WTC11 (cell line): ENCODE measurements around the gene TMEM72. TPM values are rescaled to one million over a fixed set of nuclear protein-coding genes. Genes with fewer than 3 reads are reported as not detected.
A peak's percentile ranks its signal among the peaks of the same experiment; 100 is the strongest.

Source experiments
- ATAC-seq: fragments of 200-7000 bp; cut with Tn5 transposase; 2 replicates; pipeline ENCODE4 v1.10.0; 2021; ENCODE audit warnings: mild to moderate bottlenecking, moderate library complexity
- CTCF ChIA-PET: fragments of 300-600 bp; sonication (Branson Sonifier 250); formaldehyde crosslinking; loops from one replicate; lab custom pipeline; 2021; ENCODE audit warnings: antibody characterized with exemption; lab: Charles Lee
- POLR2A ChIA-PET: fragments of 350-600 bp; sonication (Branson Sonifier 250); formaldehyde crosslinking; loops from one replicate; lab custom pipeline; 2021; ENCODE audit warnings: antibody characterized with exemption; lab: Charles Lee
- DNase-seq: peaks from one replicate; pipeline ENCODE4 v3.0.0; 2021; ENCODE audit warnings: low spot score
- H3K27ac Mint-ChIP-seq: 2 replicates; pipeline ENCODE4 v1.8.0; 2021; ENCODE audit warnings: mixed read lengths
- H3K27me3 Mint-ChIP-seq: 2 replicates; pipeline ENCODE4 v1.8.0; 2021; ENCODE audit warnings: low read depth, mild to moderate bottlenecking, moderate library complexity, mixed read lengths
- H3K36me3 Mint-ChIP-seq: 2 replicates; pipeline ENCODE4 v1.8.0; 2021; ENCODE audit warnings: mixed read lengths
- H3K4me1 Mint-ChIP-seq: 2 replicates; pipeline ENCODE4 v1.8.0; 2022; ENCODE audit warnings: mixed read lengths
- H3K4me3 Mint-ChIP-seq: 2 replicates; pipeline ENCODE4 v1.8.0; 2021; ENCODE audit warnings: mild to moderate bottlenecking, moderate library complexity, mixed read lengths
- H3K9me3 Mint-ChIP-seq: 2 replicates; pipeline ENCODE4 v1.8.0; 2021; ENCODE audit warnings: mixed read lengths
- AR ChIP-seq: fragments of 250-450 bp; sonication (Bioruptor Pico); IDR thresholded peaks from 2 replicates; pipeline ENCODE4 v1.9.0; 2021; ENCODE audit warnings: mild to moderate bottlenecking
- ATF3 ChIP-seq: sonication (generic); formaldehyde crosslinking; conservative IDR thresholded peaks from 2 replicates; pipeline ENCODE4 v1.8.1; 2022; ENCODE audit warnings: mild to moderate bottlenecking, missing genetic modification reagents
- ATF6 ChIP-seq: sonication (generic); formaldehyde crosslinking; IDR thresholded peaks from 2 replicates; pipeline ENCODE4 v1.8.1; 2023; ENCODE audit warnings: mild to moderate bottlenecking, missing genetic modification reagents
- CBFB ChIP-seq: sonication (generic); formaldehyde crosslinking; IDR thresholded peaks from 2 replicates; pipeline ENCODE4 v1.8.1; 2022; ENCODE audit warnings: mild to moderate bottlenecking, low read depth, missing genetic modification reagents
- E2F1 ChIP-seq: sonication (generic); formaldehyde crosslinking; IDR thresholded peaks from 2 replicates; pipeline ENCODE4 v1.8.0; 2022; ENCODE audit warnings: mild to moderate bottlenecking, missing genetic modification reagents
- ESRRA ChIP-seq: sonication (generic); formaldehyde crosslinking; IDR thresholded peaks from 2 replicates; pipeline ENCODE4 v1.8.1; 2022; ENCODE audit warnings: mild to moderate bottlenecking, missing genetic modification reagents, borderline replicate concordance
- GABPB1 ChIP-seq: sonication (generic); formaldehyde crosslinking; IDR thresholded peaks from 2 replicates; pipeline ENCODE4 v1.8.1; 2023; ENCODE audit warnings: mild to moderate bottlenecking, missing genetic modification reagents
- GRHL2 ChIP-seq: fragments of 250-450 bp; sonication (Bioruptor Pico); IDR thresholded peaks from 2 replicates; pipeline ENCODE4 v1.8.0; 2022; ENCODE audit warnings: mild to moderate bottlenecking, moderate library complexity; ENCODE audit not compliant: insufficient replicate concordance, severe bottlenecking
- GTF2I ChIP-seq: fragments of 250-450 bp; sonication (Bioruptor Pico); conservative IDR thresholded peaks from 2 replicates; pipeline ENCODE4 v1.4.0; 2021; ENCODE audit warnings: mild to moderate bottlenecking
- NR1H2 ChIP-seq: sonication (generic); formaldehyde crosslinking; IDR thresholded peaks from 2 replicates; pipeline ENCODE4 v1.9.0; 2021; ENCODE audit warnings: mild to moderate bottlenecking, moderate library complexity, missing genetic modification reagents
- OVOL2 ChIP-seq: fragments of 250-450 bp; sonication (Bioruptor Pico); IDR thresholded peaks from 2 replicates; pipeline ENCODE4 v1.9.0; 2021; ENCODE audit warnings: mild to moderate bottlenecking, borderline replicate concordance
- RORB ChIP-seq: fragments of 250-450 bp; sonication (Bioruptor Pico); IDR thresholded peaks from 2 replicates; pipeline ENCODE4 v1.9.0; 2021; ENCODE audit warnings: mild to moderate bottlenecking
- SMAD3 ChIP-seq: sonication (generic); formaldehyde crosslinking; IDR thresholded peaks from 2 replicates; pipeline ENCODE4 v1.8.0; 2022; ENCODE audit warnings: missing genetic modification reagents, mild to moderate bottlenecking, borderline replicate concordance
- SMAD4 ChIP-seq: sonication (generic); formaldehyde crosslinking; IDR thresholded peaks from 2 replicates; pipeline ENCODE4 v1.8.0; 2022; ENCODE audit warnings: mild to moderate bottlenecking, missing genetic modification reagents
- SOX15 ChIP-seq: fragments of 250-450 bp; sonication (Bioruptor Pico); IDR thresholded peaks from 2 replicates; pipeline ENCODE4 v1.9.0; 2021; ENCODE audit warnings: mild to moderate bottlenecking
- TCF7 ChIP-seq: sonication (generic); formaldehyde crosslinking; IDR thresholded peaks from 2 replicates; pipeline ENCODE4 v1.8.0; 2022; ENCODE audit warnings: mild to moderate bottlenecking, low read depth, missing genetic modification reagents, moderate library complexity
- TEAD1 ChIP-seq: sonication (generic); formaldehyde crosslinking; IDR thresholded peaks from 2 replicates; pipeline ENCODE4 v1.8.0; 2022; ENCODE audit warnings: mild to moderate bottlenecking, missing genetic modification reagents
- ZBTB21 ChIP-seq: sonication (generic); formaldehyde crosslinking; IDR thresholded peaks from 2 replicates; pipeline ENCODE4 v1.8.1; 2023; ENCODE audit warnings: mild to moderate bottlenecking, missing genetic modification reagents, borderline replicate concordance
- ZMAT4 ChIP-seq: fragments of 250-450 bp; sonication (Bioruptor Pico); IDR thresholded peaks from 2 replicates; pipeline ENCODE4 v1.9.0; 2021; ENCODE audit warnings: mild to moderate bottlenecking
- ZNF317 ChIP-seq: sonication (generic); formaldehyde crosslinking; IDR thresholded peaks from 2 replicates; pipeline ENCODE4 v1.8.1; 2023; ENCODE audit warnings: low read depth, mild to moderate bottlenecking, moderate library complexity, missing genetic modification reagents, borderline replicate concordance
- ZNF396 ChIP-seq: fragments of 250-450 bp; sonication (Bioruptor Pico); IDR thresholded peaks from 2 replicates; pipeline ENCODE4 v1.8.0; 2021; ENCODE audit warnings: mild to moderate bottlenecking, moderate library complexity, borderline replicate concordance
- total RNA-seq: library from RNA; stranded (reverse); gene quantifications from 3 replicates; pipeline ENCODE4 v1.2.3, GENCODE V29; 2021

TMEM72 gene
- total RNA-seq, 1 experiment from 2014 or later, result not detected

GRCh38 chr10:44938956-44939355, 27.8 kb downstream of the TMEM72 start:
- Mint-ChIP-seq H3K27ac (no peak overlapping the region), H3K36me3 (no peaks in the 10 kb centered on the region; the same call in 1 of the 2 replicates), H3K27me3 (peaks cover 4% of the 10 kb centered on the region; the same call in 1 of the 2 replicates), H3K4me1 (no peaks in the 10 kb centered on the region), H3K4me3 (no peak overlapping the region), H3K9me3 (peaks cover 16% of the 10 kb centered on the region)
- ATAC-seq, result no peak
- ChIA-PET CTCF (no interaction called here), POLR2A (no interaction called here)
- DNase-seq, result no peak
- TF ChIP-seq NR1H2 (CRISPR knock-in tag) (no peak), GABPB1 (CRISPR knock-in tag) (no peak), RORB (no peak), CBFB (CRISPR knock-in tag) (no peak), SOX15 (CRISPR knock-in tag) (no peak), AR (CRISPR knock-in tag) (no peak), GTF2I (CRISPR knock-in tag) (no peak), ATF3 (CRISPR knock-in tag) (no peak), OVOL2 (CRISPR knock-in tag) (no peak)

GRCh38 chr10:44939691-44940401, 28.7 kb downstream of the TMEM72 start:
- ATAC-seq, result no peak
- H3K36me3 Mint-ChIP-seq, result peaks cover 8% of the 10 kb centered on the region
- H3K4me3 Mint-ChIP-seq, result no peak overlapping the region

GRCh38 chr10:44944354-44944753, 33.2 kb downstream of the TMEM72 start:
- peaks cover 30% of the 10 kb centered on the region for H3K9me3 Mint-ChIP-seq
- DNase-seq (no peak), ATAC-seq (no peak)
- H3K4me1 Mint-ChIP-seq, result peaks cover 6% of the 10 kb centered on the region
- TF ChIP-seq NR1H2 (CRISPR knock-in tag) (no peak), ZNF317 (CRISPR knock-in tag) (peak; percentile 97)
- no peak overlapping the region for H3K27ac Mint-ChIP-seq
- H3K27me3 Mint-ChIP-seq, result no peaks in the 10 kb centered on the region
- no peak overlapping the region for H3K4me3 Mint-ChIP-seq
- POLR2A ChIA-PET, result no interaction called here
- CTCF ChIA-PET, result interaction anchor here (0.8 kb wide), 1 partner anchor 31 kb away, joined by 3 read pairs; no protein-coding TSS in a partner anchor
- peaks cover 12% of the 10 kb centered on the region for H3K36me3 Mint-ChIP-seq

More at GRCh38 chr10:44939691-44940401, 28.7 kb downstream of the TMEM72 start:
- no peaks in the 10 kb centered on the region; the same call in 1 of the 2 replicates for H3K27me3 Mint-ChIP-seq
- DNase-seq, result no peak
- H3K9me3 Mint-ChIP-seq, result peaks cover 24% of the 10 kb centered on the region
- CTCF ChIA-PET, result interaction anchor here (0.6 kb wide), 1 partner anchor 8 kb away, joined by 3 read pairs; no protein-coding TSS in a partner anchor
- TF ChIP-seq TEAD1 (CRISPR knock-in tag) (no peak), GABPB1 (CRISPR knock-in tag) (peak; percentile 75)
- TF ChIP-seq, all 79 proteins: peak for 1
- Mint-ChIP-seq H3K27ac (no peak overlapping the region), H3K4me1 (no peaks in the 10 kb centered on the region)
- POLR2A ChIA-PET, result no interaction called here

- peaks cover 12% of the 10 kb centered on the region for H3K36me3 Mint-ChIP-seq
- H3K27ac Mint-ChIP-seq, result no peak overlapping the region
- no peak for DNase-seq
- H3K9me3 Mint-ChIP-seq, result peaks cover 30% of the 10 kb centered on the region
- no peak for ATAC-seq
- no peaks in the 10 kb centered on the region for H3K27me3 Mint-ChIP-seq
- H3K4me1 Mint-ChIP-seq, result peaks cover 13% of the 10 kb centered on the region
- CTCF ChIA-PET, result interaction anchor here (2.9 kb wide), 1 partner anchor 14 kb away, joined by 22 read pairs; no protein-coding TSS in a partner anchor
- POLR2A ChIA-PET, result no interaction called here
- H3K4me3 Mint-ChIP-seq, result no peak overlapping the region
- TF ChIP-seq ZNF396 (CRISPR knock-in tag), result no peak
- no peak for TF ChIP-seq SMAD4
- no peak for TF ChIP-seq SOX15 (CRISPR knock-in tag)
- no peak for TF ChIP-seq GRHL2
- no peak for TF ChIP-seq ATF6 (CRISPR knock-in tag)
- TF ChIP-seq TCF7 (CRISPR knock-in tag), result no peak
- no peak for TF ChIP-seq ZBTB21
- no peak for TF ChIP-seq SMAD3 (CRISPR knock-in tag)
- TF ChIP-seq ZMAT4 (CRISPR knock-in tag), result no peak
- no peak for TF ChIP-seq E2F1
- no peak for TF ChIP-seq OVOL2 (CRISPR knock-in tag)
- no peak for TF ChIP-seq ESRRA (CRISPR knock-in tag)
Observed at GRCh38 chr10:44946205-44946604, 35.1 kb downstream of the TMEM72 start.
